ENCODE results near the gene NFIA. TPM values are rescaled to one million over a fixed set of nuclear protein-coding genes. Genes with fewer than 3 reads are reported as not detected.

NFIA gene
- total and polyA plus RNA-seq, 10 of the 15 experiments (the other 5 are each of a cell fraction or from before 2014, with no cell fraction given) = 0.10 to 0.16 TPM; not detected in 8

DNA sequence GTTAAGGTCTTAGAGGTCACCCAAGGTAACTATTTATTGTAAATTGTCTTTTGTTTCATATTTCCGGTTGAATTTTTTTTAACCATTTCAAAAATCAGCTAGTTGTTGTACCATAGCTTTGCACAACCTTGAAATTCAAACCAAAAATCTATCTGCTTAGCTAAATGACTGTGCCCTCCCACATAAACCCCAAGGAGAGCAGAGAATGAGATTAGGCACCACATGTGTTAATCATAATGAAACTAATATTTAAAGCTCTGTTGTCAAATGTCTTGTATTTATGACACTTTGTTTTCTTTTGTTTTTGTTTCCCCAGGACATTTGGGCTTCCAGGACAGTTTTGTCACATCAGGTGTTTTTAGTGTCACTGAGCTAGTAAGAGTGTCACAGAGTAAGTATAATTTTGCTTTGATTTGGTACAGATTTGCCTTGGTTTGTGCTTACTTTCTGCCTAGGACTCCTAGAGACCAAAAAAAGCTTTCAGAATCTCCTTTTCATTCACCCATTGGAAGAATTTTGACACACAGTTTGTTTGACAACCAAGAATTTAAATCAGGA, 249.9 kb downstream of the NFIA start:
- WGBS (ENCODE audit: insufficient coverage, insufficient replicate concordance, low lambda C conversion rate, missing lambda C conversion rate) = 11% methylated on average over 1 of the region's 1 CpG
- in situ Hi-C loops (cut with MboI) = no loop called here
- SMC1A ChIA-PET (ENCODE audit: uncharacterized antibody, unreplicated experiment) = interaction anchor here (1.0 kb wide), 1 partner anchor 1394 kb away, joined by 3 read pairs; no protein-coding TSS in a partner anchor
- H3K27ac ChIP-seq (ENCODE audit: control insufficient read depth, insufficient read depth) = no peak overlapping the region
- H3K9me3 ChIP-seq (replicated peaks; ENCODE audit: control insufficient read depth, insufficient read depth, low read length) = no peaks in the 10 kb centered on the region
- no peak overlapping the region for H2AFZ ChIP-seq (ENCODE audit: control insufficient read depth, low read depth, low read length)
- DNase-seq (ENCODE audit: low read depth, low spot score) = peak; percentile 68
- peak; percentile 92 for FAIRE-seq
- RAD21 ChIA-PET (ENCODE audit: unreplicated experiment) = interaction anchor here (0.7 kb wide), 1 partner anchor 11 kb away, joined by 3 read pairs; no protein-coding TSS in a partner anchor
- no peaks in the 10 kb centered on the region; a peak in 1 of 4 replicates for H3K27me3 ChIP-seq (replicated peaks in 1 of 2; ENCODE audit: control insufficient read depth in 2 of 2, insufficient read depth in 2 of 2, low read length in 1 of 2)
- peak; percentile 97 for ATAC-seq
- BruUV-seq (replicated peaks) = no TSS peak
- intact Hi-C loops (cut with micrococcal nuclease; ENCODE audit: unreplicated experiment) = loop anchor here (2.0 to 10.0 kb wide), 2 partner anchors 13 to 257 kb away; no protein-coding TSS in a partner anchor
- H3K9ac ChIP-seq (ENCODE audit: control insufficient read depth, insufficient read depth, low read length) = no peak overlapping the region
- POLR2A ChIA-PET = no interaction called here
- no peaks in the 10 kb centered on the region for H3K4me1 ChIP-seq (ENCODE audit: control insufficient read depth, insufficient read depth, low read length)
- CTCF ChIA-PET = interaction anchor here (1.4 kb wide), 1 partner anchor 15 kb away, joined by 3 read pairs; no protein-coding TSS in a partner anchor
- H4K20me1 ChIP-seq (ENCODE audit: control insufficient read depth, insufficient read depth) = no peaks in the 10 kb centered on the region
- no peak overlapping the region for H3K4me3 ChIP-seq
- H3K79me2 ChIP-seq (ENCODE audit: control insufficient read depth, insufficient read depth, low read length) = no peaks in the 10 kb centered on the region
- H3K4me2 ChIP-seq (ENCODE audit: control insufficient read depth, insufficient read depth) = peak overlapping the region; percentile 12; the same call in 1 of the 2 replicates
- H3K36me3 ChIP-seq (ENCODE audit: control insufficient read depth in 2 of 2, insufficient read depth in 2 of 2, low read length in 1 of 2) = no peaks in the 10 kb centered on the region
- no peak for TF ChIP-seq SIX5 (IDR thresholded peaks at IDR 0.05; ENCODE audit: low read depth, low read length, severe bottlenecking)
- TF ChIP-seq EZH2 (IDR thresholded peaks at IDR 0.05; ENCODE audit: borderline replicate concordance, control insufficient read depth, low read depth, low read length) = no peak
- TF ChIP-seq STAT3 (IDR thresholded peaks at IDR 0.05; ENCODE audit: low read depth, low read length) = peak; percentile 44; the same call in 1 of the 2 replicates
- TF ChIP-seq CHD2 (IDR thresholded peaks at IDR 0.05; ENCODE audit: borderline replicate concordance, low read depth, low read length) = no peak
- TF ChIP-seq RB1 (IDR thresholded peaks at IDR 0.05; ENCODE audit: borderline replicate concordance) = no peak
- no peak for TF ChIP-seq TCF12 (IDR thresholded peaks at IDR 0.05; ENCODE audit: low read depth, low read length)
- peak; percentile 86 for TF ChIP-seq CREM (IDR thresholded peaks at IDR 0.05; ENCODE audit: low read depth)
- TF ChIP-seq ZBTB11 (CRISPR knock-in tag; IDR thresholded peaks at IDR 0.05) = no peak
- no peak for TF ChIP-seq ZBTB33 (IDR thresholded peaks at IDR 0.05)
- no peak for TF ChIP-seq ZNF207 (IDR thresholded peaks at IDR 0.05; ENCODE audit: borderline replicate concordance)
- no peak for TF ChIP-seq NFXL1 (IDR thresholded peaks at IDR 0.05; ENCODE audit: borderline replicate concordance)
- TF ChIP-seq BCLAF1 (IDR thresholded peaks at IDR 0.05) = no peak
- no peak for TF ChIP-seq SPI1 (IDR thresholded peaks at IDR 0.05; ENCODE audit: borderline replicate concordance, insufficient read depth, low read depth, low read length)
- peak; percentile 96 for TF ChIP-seq FOXM1 (IDR thresholded peaks at IDR 0.05; ENCODE audit: low read depth, low read length)

Measured in GM12878 (cell line).